Raji (cell line): ENCODE data around the gene ERC2.
A peak's percentile ranks its signal among the peaks of the same experiment; 100 is the strongest.

Experiments
- POLR2A ChIP-seq: IDR thresholded peaks from 2 replicates; pipeline ENCODE4 v1.6.1; 2011; ENCODE audit warnings: low read depth, low read length, control low read depth; ENCODE audit not compliant: insufficient read depth

The ERC2 gene

GRCh38 chr3:55484801-55485791, 983.2 kb downstream of the ERC2 start:
- 0 out of 2 replicates have a peak, but pooled peaks have one; percentile 4 for TF ChIP-seq POLR2A

GRCh38 chr3:55484191-55484689, 984.0 kb downstream of the ERC2 start:
- no peak for TF ChIP-seq POLR2A

- TF ChIP-seq POLR2A = no peak
Measured at GRCh38 chr3:55483196-55484095, 984.8 kb downstream of the ERC2 start.

- no peak for TF ChIP-seq POLR2A
Measured at GRCh38 chr3:55482496-55483195, 985.6 kb downstream of the ERC2 start.

GRCh38 chr3:55481744-55482495, 986.3 kb downstream of the ERC2 start:
- no peak for TF ChIP-seq POLR2A

- no peak for TF ChIP-seq POLR2A
Measured at GRCh38 chr3:55480911-55481743, 987.1 kb downstream of the ERC2 start.

GRCh38 chr3:55477306-55478303, 990.7 kb downstream of the ERC2 start:
- TF ChIP-seq POLR2A = no peak

- no peak for TF ChIP-seq POLR2A
Measured at GRCh38 chr3:55476515-55476914, 991.8 kb downstream of the ERC2 start.

- no peak for TF ChIP-seq POLR2A
Measured at GRCh38 chr3:55474213-55474632, 994.0 kb downstream of the ERC2 start.

- TF ChIP-seq POLR2A = no peak
Measured at GRCh38 chr3:55473788-55474187, 994.5 kb downstream of the ERC2 start.

- TF ChIP-seq POLR2A = no peak
Measured at GRCh38 chr3:55471522-55472280, 996.6 kb downstream of the ERC2 start.
